IPS-NIHi7 (cell line): ENCODE data around the gene ACACB.
"Not testable (repeated sequence)": the region's sequence is repeated elsewhere in the genome, so short reads cannot be mapped to it uniquely, and the experiment has no call there.

ENCODE experiments used
- DNase-seq: peaks from one replicate; pipeline ENCODE4 v3.0.0; 2012; ENCODE audit warnings: mixed read lengths; ENCODE audit errors: extremely low spot score

Gene ACACB

GRCh38 chr12:109139791-109140190 is 23.4 kb downstream of the ACACB start:
- DNase-seq: no peak

- DNase-seq: no peak
Measured at GRCh38 chr12:109140560-109140959, 24.2 kb downstream of the ACACB start.

GRCh38 chr12:109144224-109144623 is 27.8 kb downstream of the ACACB start:
- no peak for DNase-seq

- DNase-seq: not testable (repeated sequence)
Measured at GRCh38 chr12:109147126-109147525, 30.7 kb downstream of the ACACB start.

- no peak for DNase-seq
Measured at GRCh38 chr12:109147954-109148353, 31.6 kb downstream of the ACACB start.

GRCh38 chr12:109150124-109150640 is 33.8 kb downstream of the ACACB start:
- no peak for DNase-seq

- DNase-seq: no peak
Measured at GRCh38 chr12:109151457-109151856, 35.1 kb downstream of the ACACB start.

GRCh38 chr12:109153821-109154441 is 37.5 kb downstream of the ACACB start:
- peak; percentile 55 for DNase-seq

- DNase-seq: peak; percentile 99
Measured at GRCh38 chr12:109154451-109155438, 38.4 kb downstream of the ACACB start.

GRCh38 chr12:109156036-109156435 is 39.6 kb downstream of the ACACB start:
- no peak for DNase-seq

GRCh38 chr12:109156586-109156985 is 40.2 kb downstream of the ACACB start:
- no peak for DNase-seq

GRCh38 chr12:109157986-109158385 is 41.6 kb downstream of the ACACB start:
- DNase-seq: no peak

- DNase-seq: no peak
Measured at GRCh38 chr12:109160433-109160832, 44.0 kb downstream of the ACACB start.

GRCh38 chr12:109160873-109161272 is 44.5 kb downstream of the ACACB start:
- no peak for DNase-seq

- DNase-seq: no peak
Measured at GRCh38 chr12:109162551-109162950, 46.2 kb downstream of the ACACB start.

- DNase-seq: no peak
Measured at GRCh38 chr12:109163167-109163566, 46.8 kb downstream of the ACACB start.

- no peak for DNase-seq
Measured at GRCh38 chr12:109165599-109165998, 49.2 kb downstream of the ACACB start.

- DNase-seq: no peak
Measured at GRCh38 chr12:109166371-109166770, 50.0 kb downstream of the ACACB start.

- DNase-seq: no peak
Measured at GRCh38 chr12:109167781-109168180, 51.4 kb downstream of the ACACB start.

GRCh38 chr12:109169262-109169661 is 52.9 kb downstream of the ACACB start:
- no peak for DNase-seq

GRCh38 chr12:109169686-109170085 is 53.3 kb downstream of the ACACB start:
- no peak for DNase-seq

GRCh38 chr12:109170324-109170723 is 53.9 kb downstream of the ACACB start:
- DNase-seq: no peak

- DNase-seq: not testable (repeated sequence)
Measured at GRCh38 chr12:109172787-109173186, 56.4 kb downstream of the ACACB start.
